Ishikawa (cell line): ENCODE results near the gene PARD3B.

Source experiments
- FOXM1 ChIP-seq: IDR thresholded peaks from 2 replicates; pipeline ENCODE4 v1.6.1; 2012; ENCODE audit warnings: low read depth, borderline replicate concordance
- YY1 ChIP-seq: IDR thresholded peaks from 2 replicates; pipeline ENCODE4 v1.6.1; 2012; ENCODE audit warnings: low read depth

DNA sequence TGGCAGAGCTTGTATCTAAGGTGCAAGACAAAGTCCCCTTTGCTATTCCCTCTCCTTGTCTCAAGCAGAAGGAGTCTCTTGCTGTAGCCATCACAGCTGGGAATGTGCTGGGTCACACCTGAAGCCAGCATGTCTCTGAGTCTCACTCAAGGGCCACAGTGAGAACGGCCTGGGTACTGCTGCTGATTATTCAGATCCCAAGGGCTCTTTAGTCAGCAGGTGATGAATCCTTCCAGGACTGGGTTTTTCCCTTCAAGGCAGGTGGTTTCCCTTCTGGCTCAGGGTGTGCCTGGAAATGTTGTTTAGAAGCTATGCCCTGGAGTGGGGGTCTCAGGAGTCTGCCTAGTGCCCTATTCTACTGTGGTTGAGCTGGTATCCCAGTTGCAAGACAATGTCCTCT lies 356.3 kb downstream of the PARD3B start:
- no peak for TF ChIP-seq FOXM1
- TF ChIP-seq YY1 = no peak
